RWPE2 (cell line): Measurements from ENCODE around the gene MAGI1.

ENCODE experiments used
- ATAC-seq: fragments of 200-7000 bp; cut with Tn5 transposase; 3 replicates; pipeline ENCODE4 v1.9.1; 2021; ENCODE audit warnings: low read depth
- DNase-seq: peaks from one replicate; pipeline ENCODE4 v3.0.0-alpha.2; 2020; ENCODE audit warnings: low spot score
- H3K27ac ChIP-seq: fragments of 450-650 bp; 2 replicates; pipeline ENCODE4 v1.5.1; 2017; ENCODE audit warnings: mild to moderate bottlenecking; ENCODE audit not compliant: poor library complexity, severe bottlenecking
- H3K27me3 ChIP-seq: fragments of 250-450 bp; sonication (Bioruptor Pico); 2 replicates; pipeline ENCODE4 v1.5.1; 2021; ENCODE audit warnings: mild to moderate bottlenecking, moderate library complexity; ENCODE audit not compliant: insufficient read depth, poor library complexity, severe bottlenecking
- H3K36me3 ChIP-seq: fragments of 250-450 bp; sonication (Bioruptor Pico); 2 replicates; pipeline ENCODE4 v1.5.1; 2020; ENCODE audit warnings: low read depth, mild to moderate bottlenecking, moderate library complexity
- H3K4me1 ChIP-seq: fragments of 250-450 bp; sonication (Bioruptor Pico); 2 replicates; pipeline ENCODE4 v1.5.1; 2021; ENCODE audit warnings: mild to moderate bottlenecking, moderate library complexity; ENCODE audit not compliant: insufficient read depth, poor library complexity, severe bottlenecking
- H3K4me3 ChIP-seq: fragments of 250-450 bp; sonication (Bioruptor Pico); 2 replicates; pipeline ENCODE4 v1.5.1; 2021; ENCODE audit warnings: mild to moderate bottlenecking, moderate library complexity; ENCODE audit not compliant: severe bottlenecking
- H3K9me3 ChIP-seq: fragments of 250-450 bp; sonication (Bioruptor Pico); 2 replicates; pipeline ENCODE4 v1.5.1; 2021; ENCODE audit warnings: mild to moderate bottlenecking, moderate library complexity; ENCODE audit not compliant: severe bottlenecking
- TF ChIP-seq, protein P1 (sequence below): fragments of 450-650 bp; IDR thresholded peaks from one replicate; pipeline ENCODE4 v1.5.1; 2017; ENCODE audit warnings: mild to moderate bottlenecking, moderate library complexity; ENCODE audit not compliant: poor library complexity, severe bottlenecking

Gene MAGI1

GRCh38 chr3:65636326-65636725 lies 402.4 kb downstream of the MAGI1 start:
- Histone ChIP-seq H3K36me3 (no peaks in the 10 kb centered on the region), H3K4me3 (no peak overlapping the region), H3K4me1 (no peaks in the 10 kb centered on the region), H3K27me3 (no peaks in the 10 kb centered on the region), H3K9me3 (no peaks in the 10 kb centered on the region), H3K27ac (no peak overlapping the region)
- TF ChIP-seq, protein P1, sequence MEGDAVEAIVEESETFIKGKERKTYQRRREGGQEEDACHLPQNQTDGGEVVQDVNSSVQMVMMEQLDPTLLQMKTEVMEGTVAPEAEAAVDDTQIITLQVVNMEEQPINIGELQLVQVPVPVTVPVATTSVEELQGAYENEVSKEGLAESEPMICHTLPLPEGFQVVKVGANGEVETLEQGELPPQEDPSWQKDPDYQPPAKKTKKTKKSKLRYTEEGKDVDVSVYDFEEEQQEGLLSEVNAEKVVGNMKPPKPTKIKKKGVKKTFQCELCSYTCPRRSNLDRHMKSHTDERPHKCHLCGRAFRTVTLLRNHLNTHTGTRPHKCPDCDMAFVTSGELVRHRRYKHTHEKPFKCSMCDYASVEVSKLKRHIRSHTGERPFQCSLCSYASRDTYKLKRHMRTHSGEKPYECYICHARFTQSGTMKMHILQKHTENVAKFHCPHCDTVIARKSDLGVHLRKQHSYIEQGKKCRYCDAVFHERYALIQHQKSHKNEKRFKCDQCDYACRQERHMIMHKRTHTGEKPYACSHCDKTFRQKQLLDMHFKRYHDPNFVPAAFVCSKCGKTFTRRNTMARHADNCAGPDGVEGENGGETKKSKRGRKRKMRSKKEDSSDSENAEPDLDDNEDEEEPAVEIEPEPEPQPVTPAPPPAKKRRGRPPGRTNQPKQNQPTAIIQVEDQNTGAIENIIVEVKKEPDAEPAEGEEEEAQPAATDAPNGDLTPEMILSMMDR: no peak
- ATAC-seq (no peak), DNase-seq (no peak)

DNA sequence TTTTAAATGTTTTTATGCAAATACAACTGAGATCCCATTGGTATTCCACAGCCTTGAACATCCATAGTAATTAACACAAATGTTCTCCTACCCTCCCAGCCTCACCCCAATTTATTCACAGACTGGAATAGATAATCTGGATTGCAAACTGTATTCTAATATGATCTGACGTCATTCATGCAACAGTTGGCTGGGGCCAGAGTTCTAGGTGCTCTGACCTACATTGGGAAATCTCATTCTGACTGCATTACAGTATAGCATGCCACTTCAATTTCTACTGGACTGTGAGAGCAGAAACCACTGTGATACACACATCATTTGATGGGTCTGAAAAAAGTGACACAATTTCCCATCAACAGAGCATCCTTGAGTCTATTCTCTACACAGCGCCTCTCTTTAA lies 403.1 kb downstream of the MAGI1 start:
- Histone ChIP-seq H3K27me3 (no peaks in the 10 kb centered on the region), H3K27ac (no peak overlapping the region), H3K36me3 (no peaks in the 10 kb centered on the region), H3K4me3 (no peak overlapping the region), H3K9me3 (no peaks in the 10 kb centered on the region), H3K4me1 (no peaks in the 10 kb centered on the region)
- ATAC-seq (no peak), DNase-seq (no peak)
- TF ChIP-seq, protein P1: no peak

- ATAC-seq: no peak
- DNase-seq: no peak
- H3K36me3 ChIP-seq: no peaks in the 10 kb centered on the region
Measured at GRCh38 chr3:65633018-65633638, 405.6 kb downstream of the MAGI1 start.

DNA sequence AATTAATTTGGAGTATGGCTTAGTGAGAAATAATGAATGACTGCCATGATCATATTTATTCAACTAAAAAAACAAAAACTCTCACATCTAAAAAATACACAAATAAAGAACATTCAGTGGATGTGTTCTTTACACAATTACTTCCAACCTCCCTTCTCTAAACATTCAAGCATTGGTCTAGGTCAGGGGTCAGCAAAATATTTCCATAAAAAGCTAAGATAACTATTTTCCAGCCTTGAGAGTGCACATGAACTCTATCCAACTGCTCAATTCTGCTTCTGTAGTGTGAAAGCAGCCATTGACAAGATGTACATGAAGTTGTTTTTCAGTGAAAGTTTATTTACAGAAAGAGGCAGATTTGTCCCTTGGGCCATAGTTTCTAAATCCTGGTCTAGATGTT lies 406.3 kb downstream of the MAGI1 start:
- DNase-seq (no peak), ATAC-seq (no peak)
- H3K4me3 ChIP-seq: no peak overlapping the region
- H3K9me3 ChIP-seq: no peaks in the 10 kb centered on the region
- H3K4me1 ChIP-seq: no peaks in the 10 kb centered on the region
- H3K36me3 ChIP-seq: no peaks in the 10 kb centered on the region
- H3K27ac ChIP-seq: no peak overlapping the region
- TF ChIP-seq, protein P1: no peak
- H3K27me3 ChIP-seq: no peaks in the 10 kb centered on the region

More at GRCh38 chr3:65633018-65633638, 405.6 kb downstream of the MAGI1 start:
- Histone ChIP-seq H3K27ac (no peak overlapping the region), H3K4me3 (no peak overlapping the region), H3K9me3 (no peaks in the 10 kb centered on the region), H3K4me1 (no peaks in the 10 kb centered on the region), H3K27me3 (no peaks in the 10 kb centered on the region)
- TF ChIP-seq, protein P1: no peak

- H3K27ac ChIP-seq: no peak overlapping the region
- DNase-seq (no peak), ATAC-seq (no peak)
Measured at GRCh38 chr3:65628978-65629377, 409.7 kb downstream of the MAGI1 start.

More at GRCh38 chr3:65628978-65629377, 409.7 kb downstream of the MAGI1 start:
- Histone ChIP-seq H3K4me1 (no peaks in the 10 kb centered on the region), H3K36me3 (no peaks in the 10 kb centered on the region), H3K4me3 (no peak overlapping the region), H3K27me3 (no peaks in the 10 kb centered on the region), H3K9me3 (no peaks in the 10 kb centered on the region)
- TF ChIP-seq, protein P1: no peak
